OCI-LY1 (cell line): Measurements from ENCODE around the gene UBR3.

Experiments used
- CTCF ChIP-seq: fragments of 200-600 bp; sonication (generic), shearing (Covaris generic); IDR thresholded peaks from 2 replicates; pipeline ENCODE4 v1.5.1; 2017; ENCODE audit warnings: mild to moderate bottlenecking, antibody characterized with exemption, low read length, moderate library complexity, mixed read lengths
- EZH2 ChIP-seq: fragments of 200-600 bp; sonication (generic), shearing (Covaris generic); IDR thresholded peaks from 2 replicates; pipeline ENCODE4 v1.8.0; 2017; ENCODE audit warnings: borderline replicate concordance, mixed run types, mild to moderate bottlenecking, antibody characterized with exemption, low read length, moderate library complexity, mixed read lengths

- no peak for TF ChIP-seq CTCF
- TF ChIP-seq EZH2, result no peak
Observed at GRCh38 chr2:169778446-169778845, 48.8 kb upstream of the UBR3 start.
